Amniotic stem cell (primary cell): ENCODE data around the gene CCDC186.

Source experiments
- DNase-seq: peaks from one replicate; lab custom pipeline; 2025; lab: John Stamatoyannopoulos, UW

The CCDC186 gene

GRCh38 chr10:114110174-114110972 lies 63.6 kb downstream of the CCDC186 start:
- no peak for DNase-seq

- peak; percentile 52 for DNase-seq
Measured at GRCh38 chr10:114103284-114103683, 70.7 kb downstream of the CCDC186 start.

- DNase-seq = no peak
Measured at GRCh38 chr10:114102256-114102655, 71.7 kb downstream of the CCDC186 start.

- DNase-seq = peak; percentile 6
Measured at GRCh38 chr10:114100848-114101741, 72.9 kb downstream of the CCDC186 start.

- DNase-seq = no peak
Measured at GRCh38 chr10:114096864-114097263, 77.1 kb downstream of the CCDC186 start.

- no peak for DNase-seq
Measured at GRCh38 chr10:114095559-114096337, 78.3 kb downstream of the CCDC186 start.

- no peak for DNase-seq
Measured at GRCh38 chr10:114094795-114095194, 79.2 kb downstream of the CCDC186 start.

- DNase-seq = no peak
Measured at GRCh38 chr10:114087655-114088054, 86.3 kb downstream of the CCDC186 start.

- DNase-seq = no peak
Measured at GRCh38 chr10:114087255-114087654, 86.7 kb downstream of the CCDC186 start.

- no peak for DNase-seq
Measured at GRCh38 chr10:114084215-114084614, 89.8 kb downstream of the CCDC186 start.

GRCh38 chr10:114083040-114083439 lies 91.0 kb downstream of the CCDC186 start:
- no peak for DNase-seq

GRCh38 chr10:114081911-114082583 lies 92.0 kb downstream of the CCDC186 start:
- no peak for DNase-seq

- no peak for DNase-seq
Measured at GRCh38 chr10:114079421-114079820, 94.6 kb downstream of the CCDC186 start.

GRCh38 chr10:114078346-114078745 lies 95.7 kb downstream of the CCDC186 start:
- DNase-seq = no peak

GRCh38 chr10:114077815-114078219 lies 96.2 kb downstream of the CCDC186 start:
- DNase-seq = no peak

- no peak for DNase-seq
Measured at GRCh38 chr10:114077347-114077746, 96.7 kb downstream of the CCDC186 start.

- no peak for DNase-seq
Measured at GRCh38 chr10:114075093-114075492, 98.9 kb downstream of the CCDC186 start.

GRCh38 chr10:114073395-114074186 lies 100.4 kb downstream of the CCDC186 start:
- no peak for DNase-seq

- DNase-seq = no peak
Measured at GRCh38 chr10:114071178-114071577, 102.8 kb downstream of the CCDC186 start.
